Inflammatory macrophage treated with lipopolysaccharide for 4 hours (primary cell): ENCODE data around the gene LHB.
"Not testable (repeated sequence)": the region's sequence is repeated elsewhere in the genome, so short reads cannot be mapped to it uniquely, and the experiment has no call there.

ENCODE experiments used
- DNase-seq: peaks from one replicate; pipeline ENCODE4 v3.0.0-alpha.2; 2020

Gene LHB

GRCh38 chr19:49036815-49037214 is 19.9 kb upstream of the LHB start, which contains the start of gene CGB1:
TSS of gene CGB1 (minus strand) at chr19:49036895. CDS start at chr19:49036711, 184 bp downstream.
- peak; percentile 51 for DNase-seq

- DNase-seq, result peak; percentile 45
Measured at GRCh38 chr19:49031642-49032301, 14.9 kb upstream of the LHB start, which contains the start of gene CGB2. TSS of gene CGB2 (plus strand) at chr19:49031890. CDS start at chr19:49032096, 206 bp downstream.

- DNase-seq, result not testable (repeated sequence)
Measured at GRCh38 chr19:49030323-49030722, 13.4 kb upstream of the LHB start.

- not testable (repeated sequence) for DNase-seq
Measured at GRCh38 chr19:49029749-49030148, 12.9 kb upstream of the LHB start.

- DNase-seq, result not testable (repeated sequence)
Measured at GRCh38 chr19:49028686-49029085, 11.8 kb upstream of the LHB start.

GRCh38 chr19:49025599-49025998 is 8.7 kb upstream of the LHB start:
- not testable (repeated sequence) for DNase-seq

- not testable (repeated sequence) for DNase-seq
Measured at GRCh38 chr19:49025088-49025487, 8.2 kb upstream of the LHB start.

- not testable (repeated sequence) for DNase-seq
Measured at GRCh38 chr19:49024233-49024632, 7.3 kb upstream of the LHB start, which contains the start of gene CGB3. TSS of gene CGB3 (minus strand) at chr19:49024333. CDS start at chr19:49023971, 362 bp downstream.

- no peak for DNase-seq
Measured at GRCh38 chr19:49022116-49022515, 5.2 kb upstream of the LHB start.

GRCh38 chr19:49020931-49021895 is 4.3 kb upstream of the LHB start:
- DNase-seq, result peak; percentile 46

GRCh38 chr19:49020342-49020741 is 3.5 kb upstream of the LHB start:
- no peak for DNase-seq

- DNase-seq, result peak; percentile 45
Measured at GRCh38 chr19:49019242-49019932, 2.5 kb upstream of the LHB start.

- not testable (repeated sequence) for DNase-seq
Measured at GRCh38 chr19:49018388-49019241, 1.7 kb upstream of the LHB start.

GRCh38 chr19:49017666-49018351 is 918 bp upstream of the LHB start:
- DNase-seq, result peak; percentile 37

- DNase-seq, result no peak
Measured at GRCh38 chr19:49016067-49016839, 638 bp downstream of the LHB start.

GRCh38 chr19:49014870-49015255 is 2.0 kb downstream of the LHB start:
- DNase-seq, result no peak

GRCh38 chr19:49014123-49014869 is 2.6 kb downstream of the LHB start:
- DNase-seq, result no peak

GRCh38 chr19:49011194-49011593 is 5.7 kb downstream of the LHB start:
- no peak for DNase-seq

- no peak for DNase-seq
Measured at GRCh38 chr19:49010453-49010852, 6.4 kb downstream of the LHB start.

GRCh38 chr19:49009828-49010227 is 7.1 kb downstream of the LHB start:
- no peak for DNase-seq
